CD4-positive, alpha-beta T cell (primary cell): Measurements from ENCODE around the gene NUP58. TPM values are rescaled to one million over a fixed set of nuclear protein-coding genes. Genes with fewer than 3 reads are reported as not detected.

Experiments used
- ATAC-seq: fragments of 200-7000 bp; cut with Tn5 transposase; one replicate; pipeline ENCODE4 v1.10.0; 2022; ENCODE audit warnings: mild to moderate bottlenecking; ENCODE audit not compliant: poor library complexity
- CTCF ChIA-PET: fragments of 350-600 bp; sonication (Branson Sonifier 250); formaldehyde crosslinking; loops from one replicate; lab custom pipeline; 2021; ENCODE audit warnings: antibody characterized with exemption, inconsistent platforms; lab: Charles Lee
- POLR2A ChIA-PET: fragments of 350-600 bp; sonication (Branson Sonifier 250); formaldehyde crosslinking; loops from one replicate; lab custom pipeline; 2021; ENCODE audit warnings: antibody characterized with exemption, inconsistent platforms; lab: Charles Lee
- DNase-seq, 14 experiments: peaks; one replicate each; pipeline ENCODE4 v3.0.0-alpha.2; 2013 to 2020; ENCODE audit warnings: mixed read lengths in 2 of 14
- H3K27ac ChIP-seq, 2 donors: one replicate each; pipeline versions ENCODE4 v1.5.1 to v1.7.0; 2013; ENCODE audit warnings: low read length in 2 of 2, low read depth in 1 of 2, mild to moderate bottlenecking in 1 of 2
- H3K27me3 ChIP-seq, 2 experiments: 1 replicate in 1 of 2; 2 replicates in 1 of 2; pipeline versions ENCODE4 v1.6.1 to v1.7.0; 2013; ENCODE audit warnings: low read length in 2 of 2, control low read depth in 1 of 2, mild to moderate bottlenecking in 1 of 2, moderate library complexity in 1 of 2; ENCODE audit not compliant: insufficient read depth in 2 of 2, control insufficient read depth in 1 of 2
- H3K36me3 ChIP-seq: one replicate; pipeline ENCODE4 v1.6.1; 2013; ENCODE audit warnings: low read length, control low read depth; ENCODE audit not compliant: insufficient read depth
- H3K4me1 ChIP-seq: one replicate; pipeline ENCODE4 v1.6.1; 2013; ENCODE audit warnings: low read length, control low read depth; ENCODE audit not compliant: insufficient read depth
- H3K4me3 ChIP-seq: one replicate; pipeline ENCODE4 v1.5.1; 2013; ENCODE audit warnings: mild to moderate bottlenecking, low read length, moderate library complexity
- H3K9me3 ChIP-seq, 2 experiments: 1 replicate in 1 of 2; 2 replicates in 1 of 2; pipeline versions ENCODE4 v1.6.1 to v1.7.0; 2013; ENCODE audit warnings: low read length in 2 of 2, mild to moderate bottlenecking in 2 of 2, control low read depth in 1 of 2, moderate library complexity in 1 of 2; ENCODE audit not compliant: control insufficient read depth in 1 of 2, insufficient read depth in 1 of 2
- H3K27ac Mint-ChIP-seq: one replicate; pipeline ENCODE4 v1.8.0; 2020; ENCODE audit warnings: mixed read lengths
- H3K27me3 Mint-ChIP-seq: one replicate; pipeline ENCODE4 v1.8.0; 2021; ENCODE audit warnings: mixed read lengths
- H3K36me3 Mint-ChIP-seq: one replicate; pipeline ENCODE4 v1.8.0; 2021; ENCODE audit warnings: low read depth, mixed read lengths
- H3K4me1 Mint-ChIP-seq: one replicate; pipeline ENCODE4 v1.8.0; 2021; ENCODE audit warnings: low read depth, mixed read lengths
- H3K4me3 Mint-ChIP-seq: one replicate; pipeline ENCODE4 v1.8.0; 2020; ENCODE audit warnings: mild to moderate bottlenecking, mixed read lengths
- H3K9me3 Mint-ChIP-seq: one replicate; pipeline ENCODE4 v1.8.0; 2020; ENCODE audit warnings: mixed read lengths
- CTCF ChIP-seq: fragments of 200-600 bp; IDR thresholded peaks from one replicate; pipeline ENCODE4 v1.8.0; 2022; ENCODE audit warnings: antibody characterized with exemption, mild to moderate bottlenecking
- intact Hi-C, 2 experiments: fragments of 100-400 bp; cut with DNase I in 1 of 2; cut with micrococcal nuclease in 1 of 2; formaldehyde crosslinking; loops; one replicate each; pipeline versions ENCODE4 v1.15.1 to v1.9.0; 2023 to 2025; cut with DNase I, micrococcal nuclease
- total RNA-seq, 174 experiments: library from RNA in 2 of 174; stranded (reverse) in 2 of 174; gene quantifications; one replicate each; pipeline ENCODE4 v1.2.3 and lab custom pipeline; 2021 to 2026

The NUP58 gene
- total RNA-seq, 2 experiments from 2014 or later: 56.5 to 60.9 TPM

GRCh38 chr13:25372284-25373081, 71.1 kb downstream of the NUP58 start:
- POLR2A ChIA-PET: no interaction called here
- Histone ChIP-seq H3K27ac (no peak overlapping the region), H3K4me1 (peaks cover 6% of the 10 kb centered on the region), H3K36me3 (no peaks in the 10 kb centered on the region), H3K4me3 (no peak overlapping the region), H3K9me3 (peaks cover 0 to 3% of the 10 kb centered on the region in 2 experiments), H3K27me3 (peaks cover 53 to 56% of the 10 kb centered on the region in 2 experiments)
- H3K4me1 Mint-ChIP-seq: peaks cover 7% of the 10 kb centered on the region
- ATAC-seq (no peak), DNase-seq (no peak)
- H3K27ac Mint-ChIP-seq: no peak overlapping the region
- no peak overlapping the region for H3K4me3 Mint-ChIP-seq
- TF ChIP-seq CTCF: no peak
- CTCF ChIA-PET: interaction anchor here (0.6 kb wide), 1 partner anchor 383 kb away, joined by 3 read pairs; no protein-coding TSS in a partner anchor
- H3K27me3 Mint-ChIP-seq: peaks cover 78% of the 10 kb centered on the region
- intact Hi-C loops: no loop called here
- no peaks in the 10 kb centered on the region for H3K9me3 Mint-ChIP-seq
- no peaks in the 10 kb centered on the region for H3K36me3 Mint-ChIP-seq

GRCh38 chr13:25375727-25376358, 74.4 kb downstream of the NUP58 start:
- peaks cover 0 to 3% of the 10 kb centered on the region in 2 experiments for H3K9me3 ChIP-seq
- Mint-ChIP-seq H3K27ac (no peak overlapping the region), H3K36me3 (no peaks in the 10 kb centered on the region), H3K27me3 (peaks cover 58% of the 10 kb centered on the region), H3K9me3 (no peaks in the 10 kb centered on the region), H3K4me3 (no peak overlapping the region), H3K4me1 (peaks cover 7% of the 10 kb centered on the region)
- no peaks in the 10 kb centered on the region for H3K36me3 ChIP-seq
- intact Hi-C loops: loop anchor here (1.0 to 5.0 kb wide), 3 partner anchors 143 to 379 kb away; no protein-coding TSS in a partner anchor
- ChIA-PET POLR2A (interaction anchor here (0.7 kb wide), 1 partner anchor 155 kb away, joined by 5 read pairs; no protein-coding TSS in a partner anchor), CTCF (interaction anchor here (1.0 to 1.5 kb wide), 3 partner anchors 10 to 381 kb away, joined by 3 read pairs; no protein-coding TSS in a partner anchor)
- DNase-seq (peak in 10 of 14 experiments; percentile 1 to 65 (median 16)), ATAC-seq (peak; percentile 48)
- H3K4me3 ChIP-seq: no peak overlapping the region
- peaks cover 37 to 38% of the 10 kb centered on the region in 2 experiments for H3K27me3 ChIP-seq
- peaks cover 6% of the 10 kb centered on the region for H3K4me1 ChIP-seq
- no peak overlapping the region for H3K27ac ChIP-seq
- peak; percentile 74 for TF ChIP-seq CTCF

- Mint-ChIP-seq H3K27me3 (peaks cover 58% of the 10 kb centered on the region), H3K36me3 (no peaks in the 10 kb centered on the region), H3K9me3 (no peaks in the 10 kb centered on the region), H3K27ac (no peak overlapping the region), H3K4me1 (no peaks in the 10 kb centered on the region), H3K4me3 (no peak overlapping the region)
- ChIA-PET CTCF (no interaction called here), POLR2A (no interaction called here)
- H3K4me3 ChIP-seq: no peak overlapping the region
- H3K27me3 ChIP-seq: peaks cover 28% of the 10 kb centered on the region in 2 experiments
- H3K9me3 ChIP-seq: peaks cover 0 to 3% of the 10 kb centered on the region in 2 experiments
- H3K4me1 ChIP-seq: peaks cover 4% of the 10 kb centered on the region
- no peak for TF ChIP-seq CTCF
- intact Hi-C loops: loop anchor here in 1 of 2 experiments (5.0 kb wide), 2 partner anchors 145 to 380 kb away; no protein-coding TSS in a partner anchor
- H3K27ac ChIP-seq: no peak overlapping the region
- no peak for ATAC-seq
- no peaks in the 10 kb centered on the region for H3K36me3 ChIP-seq
- DNase-seq: no peak
Observed at GRCh38 chr13:25377244-25377962, 76.0 kb downstream of the NUP58 start.
